GM12874 (cell line): ENCODE results near the gene USP9X.

Source experiments
- CTCF ChIP-seq: IDR thresholded peaks from 2 replicates; pipeline ENCODE4 v1.5.1; 2011; ENCODE audit warnings: low read depth, mild to moderate bottlenecking, control low read depth, low read length, moderate library complexity; ENCODE audit not compliant: insufficient read depth

Gene USP9X

GRCh38 chrX:41177297-41177696 lies 92.1 kb downstream of the USP9X start:
- no peak for TF ChIP-seq CTCF

GRCh38 chrX:41178201-41178600 lies 93.0 kb downstream of the USP9X start:
- TF ChIP-seq CTCF, result no peak

- TF ChIP-seq CTCF, result peak; percentile 47
Measured at GRCh38 chrX:41180194-41180908, 95.1 kb downstream of the USP9X start.

GRCh38 chrX:41184312-41184711 lies 99.1 kb downstream of the USP9X start:
- TF ChIP-seq CTCF, result no peak

GRCh38 chrX:41189156-41189555 lies 103.9 kb downstream of the USP9X start:
- TF ChIP-seq CTCF, result no peak

- no peak for TF ChIP-seq CTCF
Measured at GRCh38 chrX:41192880-41193279, 107.6 kb downstream of the USP9X start.

- TF ChIP-seq CTCF, result no peak
Measured at GRCh38 chrX:41198410-41198809, 113.2 kb downstream of the USP9X start.
